Gastrocnemius medialis (tissue), 4 donors: ENCODE results near the gene ABI1.

Experiments used
- POLR2A ChIP-seq, 2 donors: fragments of 450-650 bp; IDR thresholded peaks; one replicate each; pipeline ENCODE4 v1.6.1; 2017; ENCODE audit warnings: antibody characterized with exemption in 2 of 2, mild to moderate bottlenecking in 2 of 2, moderate library complexity in 2 of 2
- TF ChIP-seq, protein P1 (sequence below), 5 experiments: fragments of 450-650 bp in 3 of 5; fragments of 200-600 bp in 2 of 5; sonication (generic) in 2 of 5; IDR thresholded peaks in 4 of 5; conservative IDR thresholded peaks in 1 of 5; 1 replicate in 4 of 5; 2 replicates in 1 of 5; pipeline ENCODE4 v1.5.1; 2016 to 2019; ENCODE audit warnings: antibody characterized with exemption in 5 of 5, mild to moderate bottlenecking in 3 of 5, moderate library complexity in 3 of 5

DNA sequence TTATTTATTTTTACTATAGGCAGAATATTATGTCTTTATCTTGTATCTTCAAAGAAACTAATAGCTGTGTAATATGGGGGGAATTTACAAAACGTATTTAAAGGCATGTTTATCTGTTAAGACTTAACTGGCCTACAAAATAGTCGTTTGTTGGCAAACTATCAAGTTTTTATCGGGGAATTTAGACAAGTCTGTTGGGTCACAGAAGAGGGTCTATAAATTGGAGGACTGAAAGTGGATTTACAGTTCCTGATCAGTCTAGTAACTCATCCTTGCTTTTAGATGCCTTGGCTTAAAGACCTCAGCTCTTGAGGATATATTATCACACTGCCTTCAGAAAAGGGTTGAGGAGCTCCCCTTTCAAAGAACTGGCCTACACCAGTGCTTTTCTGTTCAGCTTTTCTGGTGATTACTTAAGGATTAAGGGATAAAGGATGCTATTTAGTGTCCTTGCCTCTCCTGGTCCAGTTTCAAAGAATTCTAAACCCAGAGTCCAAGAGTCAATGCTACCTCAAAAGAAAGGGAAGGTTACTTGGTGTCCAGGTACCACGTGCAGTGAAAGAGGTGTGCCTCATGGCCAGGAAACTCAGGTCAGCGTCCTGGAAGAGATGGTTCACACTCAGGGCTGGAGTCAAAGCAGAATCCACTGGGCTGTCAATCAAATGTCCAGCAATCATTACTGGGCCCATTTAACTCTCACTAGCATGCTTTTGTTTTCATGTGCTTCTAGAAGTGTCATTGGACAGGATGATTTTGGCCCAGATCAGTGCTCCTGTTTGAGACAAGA lies 42.9 kb upstream of the ABI1 start:
- TF ChIP-seq POLR2A (IDR thresholded peaks at IDR 0.05): no peak
- TF ChIP-seq, protein P1, sequence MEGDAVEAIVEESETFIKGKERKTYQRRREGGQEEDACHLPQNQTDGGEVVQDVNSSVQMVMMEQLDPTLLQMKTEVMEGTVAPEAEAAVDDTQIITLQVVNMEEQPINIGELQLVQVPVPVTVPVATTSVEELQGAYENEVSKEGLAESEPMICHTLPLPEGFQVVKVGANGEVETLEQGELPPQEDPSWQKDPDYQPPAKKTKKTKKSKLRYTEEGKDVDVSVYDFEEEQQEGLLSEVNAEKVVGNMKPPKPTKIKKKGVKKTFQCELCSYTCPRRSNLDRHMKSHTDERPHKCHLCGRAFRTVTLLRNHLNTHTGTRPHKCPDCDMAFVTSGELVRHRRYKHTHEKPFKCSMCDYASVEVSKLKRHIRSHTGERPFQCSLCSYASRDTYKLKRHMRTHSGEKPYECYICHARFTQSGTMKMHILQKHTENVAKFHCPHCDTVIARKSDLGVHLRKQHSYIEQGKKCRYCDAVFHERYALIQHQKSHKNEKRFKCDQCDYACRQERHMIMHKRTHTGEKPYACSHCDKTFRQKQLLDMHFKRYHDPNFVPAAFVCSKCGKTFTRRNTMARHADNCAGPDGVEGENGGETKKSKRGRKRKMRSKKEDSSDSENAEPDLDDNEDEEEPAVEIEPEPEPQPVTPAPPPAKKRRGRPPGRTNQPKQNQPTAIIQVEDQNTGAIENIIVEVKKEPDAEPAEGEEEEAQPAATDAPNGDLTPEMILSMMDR (IDR thresholded peaks at IDR 0.05 in 4 of 5, conservative IDR thresholded peaks at IDR 0.05 in 1 of 5): no peak
